Measurements from ENCODE around the gene ZBTB46.

DNA sequence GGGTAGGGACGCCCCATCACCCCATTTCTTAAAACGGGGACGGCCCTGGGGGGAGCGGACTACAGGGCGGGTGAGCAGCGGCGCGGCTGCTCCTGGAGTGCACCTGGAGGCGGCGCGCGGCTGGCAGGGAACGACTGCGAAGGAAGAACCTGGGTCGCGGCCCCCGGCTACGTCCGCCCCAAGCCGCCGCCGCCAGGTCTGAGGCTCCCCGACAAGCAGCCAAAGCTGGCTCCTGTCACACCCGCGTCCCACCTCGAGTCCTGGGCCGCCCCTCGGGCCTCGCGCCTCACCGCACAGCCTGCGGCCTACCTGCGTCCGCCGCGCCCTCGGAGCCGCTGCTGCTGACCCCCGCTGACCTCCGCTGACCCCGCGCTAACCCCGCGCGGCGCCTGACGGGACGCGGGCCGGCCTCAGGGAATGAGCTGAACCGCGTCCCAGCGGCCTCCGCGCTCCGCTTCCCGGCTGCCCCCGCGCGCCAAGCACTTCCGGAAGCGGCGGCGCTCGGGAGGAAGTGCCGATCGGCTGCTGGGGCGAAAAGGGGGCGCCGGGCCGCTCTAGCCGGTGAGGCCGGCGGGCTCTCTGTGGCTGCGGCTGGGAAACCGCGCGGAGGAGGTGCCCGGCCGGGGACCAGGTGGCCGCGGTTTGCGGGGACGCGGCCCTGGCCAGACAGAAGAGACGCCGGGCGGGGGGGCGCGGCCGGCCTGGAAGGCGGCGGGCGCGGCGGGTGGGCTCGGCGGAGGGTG, 123.3 kb downstream of the ZBTB46 start, which contains the start of the genes ARFRP1 and ZGPAT:
- TF ChIP-seq, protein P1, sequence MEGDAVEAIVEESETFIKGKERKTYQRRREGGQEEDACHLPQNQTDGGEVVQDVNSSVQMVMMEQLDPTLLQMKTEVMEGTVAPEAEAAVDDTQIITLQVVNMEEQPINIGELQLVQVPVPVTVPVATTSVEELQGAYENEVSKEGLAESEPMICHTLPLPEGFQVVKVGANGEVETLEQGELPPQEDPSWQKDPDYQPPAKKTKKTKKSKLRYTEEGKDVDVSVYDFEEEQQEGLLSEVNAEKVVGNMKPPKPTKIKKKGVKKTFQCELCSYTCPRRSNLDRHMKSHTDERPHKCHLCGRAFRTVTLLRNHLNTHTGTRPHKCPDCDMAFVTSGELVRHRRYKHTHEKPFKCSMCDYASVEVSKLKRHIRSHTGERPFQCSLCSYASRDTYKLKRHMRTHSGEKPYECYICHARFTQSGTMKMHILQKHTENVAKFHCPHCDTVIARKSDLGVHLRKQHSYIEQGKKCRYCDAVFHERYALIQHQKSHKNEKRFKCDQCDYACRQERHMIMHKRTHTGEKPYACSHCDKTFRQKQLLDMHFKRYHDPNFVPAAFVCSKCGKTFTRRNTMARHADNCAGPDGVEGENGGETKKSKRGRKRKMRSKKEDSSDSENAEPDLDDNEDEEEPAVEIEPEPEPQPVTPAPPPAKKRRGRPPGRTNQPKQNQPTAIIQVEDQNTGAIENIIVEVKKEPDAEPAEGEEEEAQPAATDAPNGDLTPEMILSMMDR (conservative IDR thresholded peaks at IDR 0.05; ENCODE audit: low read depth, low read length): no peak
- TF ChIP-seq EZH2 (IDR thresholded peaks at IDR 0.05; ENCODE audit: borderline replicate concordance, low read depth, low read length, poor library complexity, severe bottlenecking): no peak

All from A673 (cell line).